GM12873 (cell line): ENCODE data around the gene MRGPRD.

Experiments
- CTCF ChIP-seq: IDR thresholded peaks from 2 replicates; pipeline ENCODE4 v1.5.1; 2012; ENCODE audit warnings: low read depth, mild to moderate bottlenecking, moderate library complexity, low read length, control low read depth; ENCODE audit not compliant: insufficient read depth; ENCODE audit errors: missing control alignments

The MRGPRD gene

GRCh38 chr11:69010361-69010891, 29.6 kb upstream of the MRGPRD start:
- TF ChIP-seq CTCF = no peak

- TF ChIP-seq CTCF = no peak
Measured at GRCh38 chr11:69009441-69010211, 28.8 kb upstream of the MRGPRD start.

- TF ChIP-seq CTCF = no peak
Measured at GRCh38 chr11:69008737-69009440, 28.1 kb upstream of the MRGPRD start.

GRCh38 chr11:69007975-69008381, 27.2 kb upstream of the MRGPRD start:
- TF ChIP-seq CTCF = no peak

- no peak for TF ChIP-seq CTCF
Measured at GRCh38 chr11:69006816-69007215, 26.0 kb upstream of the MRGPRD start.

- no peak for TF ChIP-seq CTCF
Measured at GRCh38 chr11:69005631-69006368, 25.0 kb upstream of the MRGPRD start.

GRCh38 chr11:69005183-69005630, 24.4 kb upstream of the MRGPRD start:
- TF ChIP-seq CTCF = no peak
